ENCODE measurements around the gene TEKT5.
"Not testable (repeated sequence)": the region's sequence is repeated elsewhere in the genome, so short reads cannot be mapped to it uniquely, and the experiment has no call there.

The TEKT5 gene

DNA sequence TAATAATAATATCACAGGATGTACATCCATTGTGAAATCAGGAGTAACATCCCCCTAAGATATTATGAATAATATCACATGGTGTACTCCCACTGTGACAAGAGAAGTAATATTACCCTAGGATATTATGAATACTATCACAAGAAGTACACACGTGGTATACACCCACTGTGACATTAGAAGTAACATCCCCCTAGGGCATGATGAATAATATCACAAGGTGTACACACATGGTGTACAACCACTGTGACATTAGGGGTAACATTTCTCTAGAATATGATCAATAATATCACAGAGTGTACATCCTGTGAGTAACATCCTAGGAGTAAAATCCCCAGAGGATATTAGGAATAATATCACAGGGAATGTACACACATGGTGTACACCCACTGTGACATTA lies 5.0 kb upstream of the TEKT5 start:
- no peak overlapping the region for H3K4me3 Mint-ChIP-seq
- ATAC-seq (no peak), DNase-seq (no peak)
- no peaks in the 10 kb centered on the region for H3K27me3 Mint-ChIP-seq
- H3K4me1 Mint-ChIP-seq, result no peaks in the 10 kb centered on the region
- no peak overlapping the region for H3K27ac Mint-ChIP-seq
- no peaks in the 10 kb centered on the region for H3K9me3 Mint-ChIP-seq

DNA sequence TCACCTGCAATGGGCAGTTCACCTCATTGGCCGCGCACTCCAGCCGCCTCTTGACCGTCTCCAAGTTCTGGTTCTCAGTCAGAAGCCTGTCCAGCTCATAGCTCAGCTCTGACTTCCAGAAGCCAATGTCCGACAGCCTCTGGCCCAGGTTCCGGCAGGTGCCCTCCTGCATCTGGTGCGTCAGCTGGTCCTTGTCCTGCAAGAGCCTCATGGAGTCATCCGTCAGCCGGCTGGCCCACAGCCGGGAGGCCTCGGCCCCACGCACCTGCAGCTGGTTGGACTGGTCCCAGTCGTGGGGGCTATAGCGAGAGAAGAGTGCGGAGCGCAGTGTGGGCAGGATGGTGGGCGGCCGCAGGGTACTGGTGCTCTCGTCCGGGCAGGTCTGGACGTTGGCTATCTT lies 424 bp downstream of the TEKT5 start:
- no peak for ATAC-seq

DNA sequence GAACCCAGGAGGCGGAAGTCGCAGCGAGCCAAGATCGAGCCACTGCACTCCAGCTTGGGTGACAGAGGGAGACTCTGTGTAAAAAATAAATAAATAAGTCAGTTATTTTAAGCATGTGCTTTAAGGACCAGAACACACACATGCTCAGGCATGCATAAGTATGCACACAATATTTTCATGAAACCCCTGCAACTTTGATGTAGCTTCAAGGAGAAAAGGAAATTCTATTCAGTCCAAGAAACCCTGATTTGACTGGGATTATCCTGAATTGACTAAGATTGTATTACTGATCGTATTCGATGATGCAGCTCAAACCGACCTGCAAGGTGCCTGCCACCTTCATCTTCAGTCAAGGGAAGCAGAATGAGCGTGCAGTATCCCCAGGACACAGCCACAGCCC lies 841 bp downstream of the TEKT5 start:
- DNase-seq (no peak), ATAC-seq (no peak)
- Mint-ChIP-seq H3K27me3 (peaks cover 25% of the 10 kb centered on the region), H3K4me3 (no peak overlapping the region), H3K4me1 (no peaks in the 10 kb centered on the region), H3K27ac (no peak overlapping the region), H3K9me3 (no peaks in the 10 kb centered on the region)

More for the DNA sequence above, 424 bp downstream of the TEKT5 start:
- no peak for DNase-seq
- peaks cover 25% of the 10 kb centered on the region for H3K27me3 Mint-ChIP-seq
- H3K27ac Mint-ChIP-seq, result no peak overlapping the region
- H3K4me3 Mint-ChIP-seq, result no peak overlapping the region
- no peaks in the 10 kb centered on the region for H3K9me3 Mint-ChIP-seq
- H3K4me1 Mint-ChIP-seq, result no peaks in the 10 kb centered on the region

DNA sequence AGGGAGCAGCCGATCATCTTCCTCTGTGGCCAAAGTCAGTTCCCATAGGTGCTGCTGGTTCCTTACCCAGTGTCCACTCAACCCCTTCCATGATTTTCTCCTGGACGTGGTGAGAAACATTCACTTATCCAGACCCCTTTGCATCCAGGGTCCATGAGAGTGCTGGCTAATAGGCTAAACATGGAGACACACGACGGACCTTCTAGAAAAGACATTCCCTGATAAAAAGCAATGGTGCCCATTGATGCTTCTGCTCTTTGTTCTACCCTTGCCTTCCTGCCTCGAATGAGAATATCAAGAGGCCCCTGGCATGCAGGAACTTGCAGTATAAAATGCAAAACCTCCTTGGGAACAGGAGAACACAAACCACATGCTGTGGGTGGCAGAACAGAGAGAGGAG lies 2.3 kb downstream of the TEKT5 start:
- DNase-seq, result no peak
- no peaks in the 10 kb centered on the region for H3K4me1 Mint-ChIP-seq
- ATAC-seq, result no peak
- H3K27me3 Mint-ChIP-seq, result peaks cover 25% of the 10 kb centered on the region
- H3K9me3 Mint-ChIP-seq, result no peaks in the 10 kb centered on the region
- no peak overlapping the region for H3K4me3 Mint-ChIP-seq
- no peak overlapping the region for H3K27ac Mint-ChIP-seq

DNA sequence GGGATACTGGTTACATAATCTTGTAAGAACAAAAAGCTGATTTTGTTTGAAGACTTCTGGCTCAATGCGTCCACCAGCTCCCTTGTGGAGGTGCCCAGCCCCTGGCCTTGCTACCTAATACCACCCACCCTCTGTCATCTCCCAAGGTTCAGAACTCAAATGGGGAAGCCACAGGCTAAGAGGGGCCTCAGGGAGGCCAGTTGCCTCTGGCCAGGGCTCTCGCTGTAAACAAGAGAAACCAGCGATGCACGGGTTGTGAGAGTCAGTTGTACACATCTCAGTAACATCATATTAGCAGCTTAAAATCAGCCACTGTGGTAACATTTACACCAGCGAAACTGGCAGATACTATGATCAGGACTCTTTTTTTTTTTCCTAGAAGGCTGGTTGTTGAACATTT lies 6.0 kb downstream of the TEKT5 start:
- H3K4me1 Mint-ChIP-seq, result no peaks in the 10 kb centered on the region
- no peak overlapping the region for H3K27ac Mint-ChIP-seq
- no peak overlapping the region for H3K4me3 Mint-ChIP-seq
- peaks cover 17% of the 10 kb centered on the region for H3K27me3 Mint-ChIP-seq
- DNase-seq (no peak), ATAC-seq (no peak)
- no peaks in the 10 kb centered on the region for H3K9me3 Mint-ChIP-seq

DNA sequence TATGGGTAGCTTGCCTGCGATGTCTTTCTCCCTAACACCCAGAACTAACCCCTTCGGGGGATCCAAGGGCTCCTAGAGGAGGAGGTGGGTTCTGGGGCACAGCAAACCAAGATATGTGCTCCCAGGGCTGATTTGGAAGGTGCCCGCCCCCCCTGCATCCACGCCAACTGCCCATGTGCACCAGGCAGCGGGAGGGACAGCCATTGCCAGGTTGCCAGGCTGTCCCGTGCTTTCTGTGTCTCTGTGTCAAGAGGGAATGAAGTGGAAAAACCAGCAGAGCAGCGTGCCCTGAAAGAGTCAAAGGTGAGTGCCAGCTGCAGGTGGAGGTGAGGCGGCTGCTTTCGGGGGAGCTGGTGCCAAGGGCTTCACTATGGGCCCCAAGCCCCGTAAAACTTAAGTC lies 6.4 kb downstream of the TEKT5 start:
- DNase-seq (no peak), ATAC-seq (no peak)
- H3K4me1 Mint-ChIP-seq, result no peaks in the 10 kb centered on the region
- no peak overlapping the region for H3K4me3 Mint-ChIP-seq
- H3K9me3 Mint-ChIP-seq, result no peaks in the 10 kb centered on the region
- H3K27me3 Mint-ChIP-seq, result peaks cover 17% of the 10 kb centered on the region
- H3K27ac Mint-ChIP-seq, result no peak overlapping the region

DNA sequence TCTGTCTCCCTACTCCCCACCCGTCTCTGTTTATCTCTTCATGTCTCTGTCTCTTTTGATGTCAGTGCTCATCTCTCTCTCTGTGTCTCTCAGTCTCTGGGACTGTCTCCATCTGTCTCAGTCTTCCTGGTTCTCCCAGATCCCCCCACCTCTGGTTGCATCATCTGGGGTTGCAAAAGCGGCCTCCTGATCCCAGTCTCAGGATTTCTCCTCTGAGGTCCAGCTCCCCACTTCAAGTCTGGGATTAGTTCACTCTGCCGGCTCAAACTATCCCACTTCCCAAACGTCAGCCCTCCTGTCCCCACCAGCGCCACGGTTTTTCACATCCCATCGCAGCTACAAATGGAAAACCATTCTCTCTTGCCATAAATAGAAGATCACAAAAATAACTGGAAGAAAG lies 9.0 kb downstream of the TEKT5 start:
- Mint-ChIP-seq H3K27ac (no peak overlapping the region), H3K4me3 (no peak overlapping the region), H3K4me1 (no peaks in the 10 kb centered on the region), H3K9me3 (no peaks in the 10 kb centered on the region), H3K27me3 (peaks cover 5% of the 10 kb centered on the region)
- ATAC-seq (no peak), DNase-seq (no peak)

DNA sequence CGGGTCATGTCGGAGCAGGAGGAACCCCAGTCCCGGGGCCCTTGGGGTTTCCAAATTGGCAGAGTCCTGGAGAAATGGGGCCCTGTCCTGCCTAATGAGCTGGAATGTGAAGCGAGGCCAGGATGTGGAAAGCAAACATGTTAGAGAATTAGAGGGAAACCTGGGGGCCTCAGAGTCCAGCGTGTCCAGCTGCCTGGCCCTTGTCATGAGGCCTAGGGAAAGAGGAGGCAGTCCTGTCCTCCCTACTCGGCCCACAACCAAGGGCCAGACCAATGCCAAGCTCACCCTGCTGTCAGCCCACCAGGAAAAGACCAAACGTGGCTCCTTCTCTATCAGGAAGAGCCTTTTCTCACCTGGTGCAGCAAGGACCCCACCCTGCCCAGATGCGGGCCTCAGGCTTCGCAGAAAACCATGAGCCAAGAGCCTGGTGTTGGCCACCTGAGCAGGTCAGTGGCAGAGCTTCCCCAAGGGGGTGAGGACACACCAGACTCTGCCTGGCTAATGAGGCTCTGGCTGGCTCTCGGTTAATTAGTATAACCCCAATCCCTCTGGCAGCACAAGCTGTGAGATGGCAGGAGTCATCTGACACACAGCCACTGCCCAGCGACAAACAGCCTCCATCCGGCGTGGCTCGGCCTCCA lies 10.1 kb downstream of the TEKT5 start:
- Mint-ChIP-seq H3K27ac (no peak overlapping the region), H3K4me1 (no peaks in the 10 kb centered on the region), H3K9me3 (no peaks in the 10 kb centered on the region), H3K4me3 (no peak overlapping the region), H3K27me3 (no peaks in the 10 kb centered on the region)
- no peak for DNase-seq
- no peak for ATAC-seq

DNA sequence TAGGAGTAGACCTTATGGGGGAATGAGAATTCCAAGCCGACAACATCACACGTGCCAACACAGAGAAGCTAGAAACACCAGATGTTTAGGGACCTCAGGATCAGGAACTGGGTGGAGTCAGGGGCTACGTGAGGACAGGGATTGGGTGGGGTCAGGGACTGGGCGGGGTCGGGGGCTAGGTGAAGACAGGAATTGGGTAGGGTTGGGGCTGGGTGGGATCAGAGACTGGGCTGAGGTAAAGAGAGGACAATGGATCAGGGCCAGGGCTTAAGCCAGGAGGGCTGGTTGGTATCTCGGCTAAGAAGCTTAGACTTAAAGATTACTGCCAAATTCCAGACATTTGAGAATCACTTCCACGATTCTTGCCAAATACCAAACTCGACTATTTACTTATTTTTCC lies 11.6 kb downstream of the TEKT5 start:
- ATAC-seq (no peak), DNase-seq (no peak)
- no peak overlapping the region for H3K27ac Mint-ChIP-seq
- no peaks in the 10 kb centered on the region for H3K4me1 Mint-ChIP-seq
- H3K27me3 Mint-ChIP-seq, result no peaks in the 10 kb centered on the region
- H3K9me3 Mint-ChIP-seq, result no peaks in the 10 kb centered on the region
- H3K4me3 Mint-ChIP-seq, result no peak overlapping the region

DNA sequence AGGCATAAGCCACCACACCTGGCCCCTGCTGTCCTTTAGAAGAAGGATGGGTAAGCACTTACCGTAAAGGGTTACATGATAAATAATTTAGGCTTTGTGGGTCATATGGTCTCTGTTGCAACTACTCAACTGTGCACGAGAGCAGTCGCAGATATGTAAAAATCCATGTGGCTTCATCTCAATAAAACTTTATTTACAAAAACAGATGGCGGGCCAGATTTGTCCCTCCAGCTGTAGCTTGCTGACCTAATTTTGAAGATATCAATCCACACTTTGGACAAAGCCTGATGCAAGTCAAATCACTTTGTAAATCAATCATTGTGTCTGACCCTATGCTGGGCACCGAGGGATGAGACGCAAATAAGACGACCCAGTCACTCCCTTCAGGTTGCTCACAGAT lies 12.1 kb downstream of the TEKT5 start:
- Mint-ChIP-seq H3K27ac (no peak overlapping the region), H3K27me3 (no peaks in the 10 kb centered on the region), H3K4me3 (no peak overlapping the region), H3K4me1 (no peaks in the 10 kb centered on the region), H3K9me3 (no peaks in the 10 kb centered on the region)
- ATAC-seq (no peak), DNase-seq (no peak)

DNA sequence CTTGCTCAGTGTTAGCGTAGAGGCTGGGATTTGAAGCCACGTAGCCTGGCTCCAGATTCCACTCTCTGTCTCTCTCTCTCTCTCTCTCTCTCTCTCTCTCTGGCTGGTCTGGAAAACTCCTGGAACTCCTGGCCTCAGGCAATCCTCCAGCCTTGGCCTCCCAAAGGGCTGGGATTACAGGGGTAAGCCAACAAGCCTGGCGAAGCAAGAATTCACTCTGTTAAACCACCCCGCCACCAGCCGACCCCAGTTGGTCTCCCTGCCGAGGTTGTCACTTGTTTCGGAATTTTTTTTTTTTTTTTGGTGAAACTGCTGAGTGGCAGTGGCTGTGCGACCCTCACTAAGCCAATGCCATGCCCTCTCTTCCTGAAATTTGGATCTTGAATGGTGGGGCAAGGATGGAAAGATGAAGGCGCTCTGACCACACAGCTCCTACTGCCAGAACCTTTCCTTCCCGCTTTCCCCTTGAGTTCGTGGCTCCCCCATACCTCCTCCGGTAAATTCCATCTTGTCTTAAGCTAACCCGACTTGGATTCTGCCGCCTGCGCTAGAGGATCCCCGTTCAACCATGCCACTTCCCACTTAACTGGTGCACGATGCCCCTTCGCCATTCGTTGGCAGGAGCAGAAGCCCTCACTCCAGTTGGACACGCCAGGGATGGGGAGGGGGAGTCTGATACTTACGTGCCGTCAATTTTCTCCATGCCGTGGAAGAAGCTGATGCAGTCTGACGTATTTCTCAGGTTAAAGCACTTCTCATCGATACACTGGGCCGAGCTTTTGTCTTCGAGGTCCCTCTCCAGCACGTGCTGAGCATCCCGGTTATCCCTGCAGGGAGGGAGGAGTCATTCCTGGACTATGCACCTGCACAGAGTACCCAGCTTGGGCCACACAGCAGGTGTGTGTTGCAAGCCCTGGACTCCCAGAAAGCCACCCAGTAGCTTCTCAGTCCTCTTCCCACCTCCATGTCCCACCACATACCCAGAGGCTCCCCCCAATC lies 13.1 kb downstream of the TEKT5 start:
- H3K27ac Mint-ChIP-seq, result no peak overlapping the region
- H3K4me1 Mint-ChIP-seq, result no peaks in the 10 kb centered on the region
- no peak for DNase-seq
- H3K9me3 Mint-ChIP-seq, result no peaks in the 10 kb centered on the region
- H3K4me3 Mint-ChIP-seq, result no peak overlapping the region
- no peaks in the 10 kb centered on the region for H3K27me3 Mint-ChIP-seq
- ATAC-seq, result no peak

DNA sequence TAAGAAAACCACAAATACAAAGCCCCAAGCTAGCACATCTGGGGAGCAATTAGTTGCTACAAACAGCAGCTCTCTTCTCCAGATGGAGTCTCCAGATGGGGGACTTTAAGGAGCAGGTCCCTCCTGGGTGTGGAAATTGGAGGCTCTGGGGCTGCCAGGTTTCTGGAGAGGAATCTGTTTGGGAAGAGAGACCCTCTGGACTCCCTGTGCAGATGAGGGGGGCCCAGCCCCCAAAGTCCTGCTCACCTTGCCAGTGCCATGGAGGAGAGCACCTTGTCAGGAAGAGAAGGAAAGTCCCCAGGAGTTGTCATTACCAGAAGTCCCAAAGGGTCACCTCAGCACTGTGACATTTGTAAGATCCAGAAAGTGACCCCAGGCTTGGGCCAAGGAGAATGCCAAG lies 14.8 kb downstream of the TEKT5 start:
- no peak overlapping the region for H3K4me3 Mint-ChIP-seq
- no peaks in the 10 kb centered on the region for H3K27me3 Mint-ChIP-seq

DNA sequence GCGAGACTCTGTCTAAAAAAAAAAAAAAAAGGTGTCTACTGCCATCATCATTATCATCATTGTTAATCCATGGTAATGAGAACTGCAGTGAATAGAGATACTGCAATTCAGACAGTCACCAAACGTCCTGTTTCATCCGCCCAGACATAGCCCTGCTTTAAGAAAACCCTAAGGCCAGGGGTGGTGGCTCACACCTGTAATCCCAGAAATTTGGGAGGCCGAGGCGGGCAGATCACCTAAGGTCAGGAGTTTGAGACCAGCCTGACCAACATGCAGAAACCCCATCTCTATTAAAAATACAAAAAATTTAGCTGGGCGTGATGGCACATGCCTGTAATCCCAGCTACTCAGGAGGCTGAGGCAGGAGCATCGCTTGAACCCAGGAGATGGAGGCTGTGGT lies 15.3 kb downstream of the TEKT5 start:
- H3K4me1 Mint-ChIP-seq, H3K27ac Mint-ChIP-seq, H3K4me3 Mint-ChIP-seq, ATAC-seq, H3K27me3 Mint-ChIP-seq, DNase-seq, H3K9me3 Mint-ChIP-seq: not testable (repeated sequence)

More for the DNA sequence above, 14.8 kb downstream of the TEKT5 start:
- ATAC-seq, result no peak
- no peak for DNase-seq
- H3K4me1 Mint-ChIP-seq, result no peaks in the 10 kb centered on the region
- H3K27ac Mint-ChIP-seq, result no peak overlapping the region
- H3K9me3 Mint-ChIP-seq, result no peaks in the 10 kb centered on the region

DNA sequence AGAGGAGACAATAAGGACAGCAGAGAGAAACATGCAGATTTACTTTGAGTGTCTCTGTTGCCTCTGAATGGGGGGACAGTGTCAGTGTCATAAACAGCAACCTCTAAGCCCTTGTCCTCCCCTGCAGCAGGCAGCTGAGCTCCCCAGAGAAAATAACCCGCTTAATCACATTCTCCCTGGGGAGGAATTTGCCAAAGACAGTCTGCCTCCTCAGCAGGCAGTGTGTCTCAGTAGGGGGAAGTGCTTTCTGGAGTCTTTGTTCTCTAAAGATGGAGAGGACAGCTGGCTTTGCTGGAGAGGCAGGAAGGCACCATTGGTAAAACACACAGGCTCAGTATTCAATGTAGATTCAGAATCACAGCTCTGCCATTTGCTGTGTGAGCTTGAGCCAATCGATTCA lies 16.1 kb downstream of the TEKT5 start:
- DNase-seq, result no peak
- Mint-ChIP-seq H3K27me3 (no peaks in the 10 kb centered on the region), H3K4me3 (no peak overlapping the region), H3K9me3 (no peaks in the 10 kb centered on the region), H3K4me1 (no peaks in the 10 kb centered on the region), H3K27ac (no peak overlapping the region)
- no peak for ATAC-seq

DNA sequence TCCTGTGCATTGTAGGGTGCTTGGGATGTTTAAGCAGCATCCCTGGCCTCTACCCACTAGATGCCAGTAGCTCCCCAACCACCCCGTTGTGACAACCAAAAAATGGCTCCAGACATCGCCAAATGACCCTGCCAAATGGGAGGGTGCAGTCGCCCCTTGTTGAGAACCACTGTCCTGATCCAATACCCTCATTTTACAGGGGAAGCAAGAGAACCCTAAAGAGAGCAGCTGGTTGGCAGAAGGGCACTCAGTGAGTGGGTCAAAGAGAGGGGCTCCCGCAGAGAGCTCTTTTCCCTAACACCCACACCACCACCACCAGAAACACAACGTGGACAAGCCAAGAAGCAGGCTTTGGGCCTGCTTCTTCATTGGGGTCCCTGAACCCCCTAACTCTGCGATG lies 18.4 kb downstream of the TEKT5 start:
- no peak for ATAC-seq
- no peak overlapping the region for H3K4me3 Mint-ChIP-seq
- H3K27ac Mint-ChIP-seq, result no peak overlapping the region
- H3K9me3 Mint-ChIP-seq, result no peaks in the 10 kb centered on the region
- no peaks in the 10 kb centered on the region for H3K27me3 Mint-ChIP-seq
- DNase-seq, result no peak
- H3K4me1 Mint-ChIP-seq, result no peaks in the 10 kb centered on the region

DNA sequence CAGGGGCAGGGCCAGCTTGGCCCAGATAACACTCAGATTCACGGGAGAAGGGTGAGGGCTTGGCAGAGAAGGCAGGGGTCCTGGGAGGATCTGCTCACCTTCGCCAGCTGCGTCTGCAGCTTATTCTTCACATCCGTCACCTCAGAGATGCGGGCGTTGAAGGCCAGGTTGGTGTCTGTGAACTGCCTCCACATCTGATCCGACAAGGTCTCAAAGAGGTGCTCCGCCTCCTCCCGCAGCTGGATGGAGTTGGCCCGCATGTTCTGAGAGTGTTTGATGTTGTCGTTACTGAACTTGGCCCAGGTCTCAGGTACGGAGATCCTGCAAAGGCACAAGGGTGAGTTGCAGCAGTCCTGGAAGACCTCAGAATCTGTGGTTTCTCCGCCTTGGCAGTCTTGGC lies 18.9 kb downstream of the TEKT5 start:
- Mint-ChIP-seq H3K9me3 (no peaks in the 10 kb centered on the region), H3K27ac (no peak overlapping the region), H3K27me3 (no peaks in the 10 kb centered on the region), H3K4me1 (no peaks in the 10 kb centered on the region), H3K4me3 (no peak overlapping the region)
- ATAC-seq (no peak), DNase-seq (no peak)

Data from stimulated activated naive CD8-positive, alpha-beta T cell treated with anti-CD3 and anti-CD28 coated beads, Interleukin-15, amount 100 ng/mL, for 72 hours (primary cell).